HEK293T (cell line): ENCODE data around the gene CTSZ.

Experiments
- ARNT ChIP-seq: fragments of 450-650 bp; IDR thresholded peaks from 2 replicates; pipeline ENCODE4 v1.6.1; 2017; ENCODE audit warnings: mild to moderate bottlenecking
- BHLHE40 ChIP-seq: fragments of 450-650 bp; IDR thresholded peaks from 2 replicates; pipeline ENCODE4 v1.6.1; 2016; ENCODE audit warnings: mild to moderate bottlenecking, moderate library complexity, borderline replicate concordance
- ELF4 ChIP-seq: fragments of 450-650 bp; IDR thresholded peaks from 2 replicates; pipeline ENCODE4 v1.6.1; 2017; ENCODE audit warnings: antibody characterized with exemption
- FOXA1 ChIP-seq: fragments of 450-650 bp; IDR thresholded peaks from 2 replicates; pipeline ENCODE4 v1.6.1; 2016; ENCODE audit warnings: mild to moderate bottlenecking
- FOXK2 ChIP-seq: fragments of 450-650 bp; IDR thresholded peaks from 2 replicates; pipeline ENCODE4 v1.6.1; 2016; ENCODE audit warnings: mild to moderate bottlenecking
- FOXM1 ChIP-seq: fragments of 450-650 bp; IDR thresholded peaks from 2 replicates; pipeline ENCODE4 v1.6.1; 2017; ENCODE audit warnings: mild to moderate bottlenecking, borderline replicate concordance
- HDGF ChIP-seq: fragments of 450-650 bp; IDR thresholded peaks from 2 replicates; pipeline ENCODE4 v1.6.1; 2017; ENCODE audit warnings: antibody characterized with exemption, borderline replicate concordance
- LEF1 ChIP-seq: fragments of 450-650 bp; IDR thresholded peaks from 2 replicates; pipeline ENCODE4 v1.6.1; 2017; ENCODE audit warnings: mild to moderate bottlenecking, borderline replicate concordance
- NFRKB ChIP-seq: fragments of 450-650 bp; IDR thresholded peaks from 2 replicates; pipeline ENCODE4 v1.6.1; 2016; ENCODE audit warnings: mild to moderate bottlenecking, moderate library complexity
- SP1 ChIP-seq: fragments of 450-650 bp; IDR thresholded peaks from 2 replicates; pipeline ENCODE4 v1.6.1; 2017
- SUZ12 ChIP-seq: fragments of 450-650 bp; IDR thresholded peaks from 2 replicates; pipeline ENCODE4 v1.6.1; 2016; ENCODE audit warnings: mild to moderate bottlenecking
- TF ChIP-seq, protein P1 (sequence below): fragments of 450-650 bp; IDR thresholded peaks from 2 replicates; pipeline ENCODE4 v1.6.1; 2016

DNA sequence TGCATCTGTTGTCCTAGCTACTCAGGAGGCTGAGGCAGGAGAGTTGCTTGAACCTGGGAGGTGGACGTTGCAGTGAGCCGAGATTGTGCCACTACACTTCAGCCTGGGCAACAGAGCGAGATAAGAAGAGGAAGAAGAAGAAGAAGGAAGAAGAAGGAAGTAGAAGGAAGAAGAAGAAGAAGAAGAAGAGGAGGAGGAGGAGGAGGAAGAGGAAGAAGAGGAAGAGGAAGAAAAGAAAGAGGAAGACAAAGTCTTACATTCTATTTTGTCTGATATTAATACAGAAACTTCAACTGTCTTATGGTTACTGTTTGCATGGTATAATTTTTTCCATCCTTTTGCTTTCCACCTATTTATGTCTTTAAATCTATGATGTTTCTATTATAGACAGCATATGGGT lies 33.2 kb downstream of the CTSZ start:
- TF ChIP-seq FOXA1 (no peak), ELF4 (no peak), FOXK2 (no peak), HDGF (no peak), BHLHE40 (no peak), FOXM1 (no peak), SUZ12 (no peak), LEF1 (no peak), NFRKB (no peak), SP1 (no peak), ARNT (no peak)
- TF ChIP-seq, protein P1, sequence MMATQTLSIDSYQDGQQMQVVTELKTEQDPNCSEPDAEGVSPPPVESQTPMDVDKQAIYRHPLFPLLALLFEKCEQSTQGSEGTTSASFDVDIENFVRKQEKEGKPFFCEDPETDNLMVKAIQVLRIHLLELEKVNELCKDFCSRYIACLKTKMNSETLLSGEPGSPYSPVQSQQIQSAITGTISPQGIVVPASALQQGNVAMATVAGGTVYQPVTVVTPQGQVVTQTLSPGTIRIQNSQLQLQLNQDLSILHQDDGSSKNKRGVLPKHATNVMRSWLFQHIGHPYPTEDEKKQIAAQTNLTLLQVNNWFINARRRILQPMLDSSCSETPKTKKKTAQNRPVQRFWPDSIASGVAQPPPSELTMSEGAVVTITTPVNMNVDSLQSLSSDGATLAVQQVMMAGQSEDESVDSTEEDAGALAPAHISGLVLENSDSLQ: no peak
